Dendritic cell treated with granulocyte-macrophage colony-stimulating factor and Interleukin-4, amounts not matched to agents 40 ng/mL and 50 ng/mL, for 4 days (primary cell): ENCODE measurements around the gene MBOAT1.

Experiments
- H3K27ac Mint-ChIP-seq: one replicate; pipeline ENCODE4 v1.8.0; 2022; ENCODE audit warnings: mild to moderate bottlenecking, mixed read lengths
- H3K27me3 Mint-ChIP-seq: one replicate; pipeline ENCODE4 v1.8.0; 2022; ENCODE audit warnings: mild to moderate bottlenecking, mixed read lengths
- H3K36me3 Mint-ChIP-seq: one replicate; pipeline ENCODE4 v1.8.0; 2022; ENCODE audit warnings: low read depth, mixed read lengths
- H3K4me1 Mint-ChIP-seq: one replicate; pipeline ENCODE4 v1.8.0; 2022; ENCODE audit warnings: low read depth, mixed read lengths
- H3K4me3 Mint-ChIP-seq: one replicate; pipeline ENCODE4 v1.8.0; 2022; ENCODE audit warnings: mild to moderate bottlenecking, moderate library complexity, mixed read lengths
- H3K9me3 Mint-ChIP-seq: one replicate; pipeline ENCODE4 v1.8.0; 2022; ENCODE audit warnings: mixed read lengths
- intact Hi-C: fragments of 100-400 bp; cut with micrococcal nuclease; formaldehyde crosslinking; loops from one replicate; pipeline ENCODE4 v1.15.0; 2022

The MBOAT1 gene

DNA sequence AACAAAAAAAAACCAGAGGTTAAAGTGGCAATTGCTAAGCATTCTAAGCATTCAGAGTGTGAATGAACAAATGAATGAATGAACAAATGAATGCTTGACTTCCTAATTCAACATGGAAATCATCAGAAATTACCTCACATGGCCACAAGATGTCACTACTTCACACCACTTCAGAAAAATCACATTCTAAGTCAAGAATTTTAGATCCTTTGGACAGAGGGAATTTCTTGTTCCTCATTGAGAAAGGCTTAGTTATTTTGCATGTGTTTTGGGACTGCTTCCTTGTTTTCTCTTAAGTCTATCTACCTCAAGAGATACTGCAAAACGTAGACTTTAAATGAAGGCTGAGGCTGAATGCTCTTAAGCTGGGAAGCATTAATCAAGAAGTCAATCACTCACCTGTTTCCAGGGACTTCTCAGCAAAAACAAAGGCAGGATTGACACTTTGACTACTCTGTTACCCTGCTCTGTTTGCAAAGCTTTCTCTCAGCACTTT is 120.2 kb downstream of the MBOAT1 start:
- Mint-ChIP-seq H3K4me1 (no peaks in the 10 kb centered on the region), H3K4me3 (no peak overlapping the region), H3K9me3 (no peaks in the 10 kb centered on the region), H3K27ac (no peak overlapping the region), H3K27me3 (no peaks in the 10 kb centered on the region), H3K36me3 (no peaks in the 10 kb centered on the region)
- intact Hi-C loops = loop anchor here (2.0 to 5.0 kb wide), 3 partner anchors 35 to 435 kb away; no protein-coding TSS in a partner anchor

- H3K36me3 Mint-ChIP-seq = no peaks in the 10 kb centered on the region
- H3K27me3 Mint-ChIP-seq = no peaks in the 10 kb centered on the region
- H3K27ac Mint-ChIP-seq = no peak overlapping the region
- no peaks in the 10 kb centered on the region for H3K4me1 Mint-ChIP-seq
- H3K9me3 Mint-ChIP-seq = no peaks in the 10 kb centered on the region
- H3K4me3 Mint-ChIP-seq = no peak overlapping the region
- intact Hi-C loops = no loop called here
These were observed 125.3 kb downstream of the MBOAT1 start for GRCh38 chr6:20086992-20087391.

DNA sequence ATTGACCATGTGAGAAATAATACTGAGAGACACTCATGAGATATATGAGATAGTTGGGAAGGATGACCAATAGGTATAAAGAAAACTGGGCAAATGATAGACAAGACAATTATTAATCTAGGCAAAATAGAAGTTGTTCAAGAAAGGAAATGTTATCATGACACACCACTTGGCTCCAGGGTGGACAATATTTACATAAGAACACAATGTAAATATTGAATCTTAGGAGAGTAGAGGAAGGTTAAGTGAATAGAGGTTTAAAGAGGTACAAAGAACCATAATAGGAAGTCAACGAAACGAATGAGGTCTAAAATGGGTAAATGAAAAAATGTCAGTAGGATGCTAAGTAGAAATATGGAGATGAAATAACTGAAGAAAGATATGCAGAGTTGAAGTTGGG is 126.5 kb downstream of the MBOAT1 start:
- no peaks in the 10 kb centered on the region for H3K36me3 Mint-ChIP-seq
- no peaks in the 10 kb centered on the region for H3K27me3 Mint-ChIP-seq
- H3K27ac Mint-ChIP-seq = no peak overlapping the region
- no peaks in the 10 kb centered on the region for H3K9me3 Mint-ChIP-seq
- no peaks in the 10 kb centered on the region for H3K4me1 Mint-ChIP-seq
- intact Hi-C loops = no loop called here
- no peak overlapping the region for H3K4me3 Mint-ChIP-seq

DNA sequence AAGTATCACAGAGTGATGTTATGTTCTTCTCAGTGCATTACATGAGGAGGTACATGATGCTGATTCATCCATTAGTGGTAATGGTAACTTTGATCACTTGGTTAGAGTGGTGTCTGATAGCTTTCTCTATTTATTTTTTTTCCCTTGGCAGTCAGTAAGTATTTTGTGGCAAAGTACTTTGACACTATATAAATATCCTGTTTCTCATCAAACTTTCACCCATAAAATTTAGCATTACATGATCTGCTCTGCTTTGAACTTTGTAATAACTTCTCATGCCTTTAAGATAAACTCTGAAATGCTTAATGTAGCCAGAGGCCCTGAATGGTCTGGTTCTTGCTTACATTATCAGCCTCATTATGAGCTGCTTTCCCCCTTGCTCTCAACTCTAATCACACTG is 127.9 kb downstream of the MBOAT1 start:
- H3K27me3 Mint-ChIP-seq = no peaks in the 10 kb centered on the region
- H3K9me3 Mint-ChIP-seq = peaks cover 5% of the 10 kb centered on the region
- H3K4me3 Mint-ChIP-seq = no peak overlapping the region
- H3K27ac Mint-ChIP-seq = no peak overlapping the region
- H3K36me3 Mint-ChIP-seq = no peaks in the 10 kb centered on the region
- no peaks in the 10 kb centered on the region for H3K4me1 Mint-ChIP-seq
- intact Hi-C loops = no loop called here

GRCh38 chr6:20071998-20072397 is 140.3 kb downstream of the MBOAT1 start:
- intact Hi-C loops = no loop called here
- H3K9me3 Mint-ChIP-seq = peaks cover 42% of the 10 kb centered on the region
- no peaks in the 10 kb centered on the region for H3K4me1 Mint-ChIP-seq
- H3K36me3 Mint-ChIP-seq = no peaks in the 10 kb centered on the region
- H3K27ac Mint-ChIP-seq = no peak overlapping the region
- H3K27me3 Mint-ChIP-seq = peaks cover 5% of the 10 kb centered on the region
- no peak overlapping the region for H3K4me3 Mint-ChIP-seq

DNA sequence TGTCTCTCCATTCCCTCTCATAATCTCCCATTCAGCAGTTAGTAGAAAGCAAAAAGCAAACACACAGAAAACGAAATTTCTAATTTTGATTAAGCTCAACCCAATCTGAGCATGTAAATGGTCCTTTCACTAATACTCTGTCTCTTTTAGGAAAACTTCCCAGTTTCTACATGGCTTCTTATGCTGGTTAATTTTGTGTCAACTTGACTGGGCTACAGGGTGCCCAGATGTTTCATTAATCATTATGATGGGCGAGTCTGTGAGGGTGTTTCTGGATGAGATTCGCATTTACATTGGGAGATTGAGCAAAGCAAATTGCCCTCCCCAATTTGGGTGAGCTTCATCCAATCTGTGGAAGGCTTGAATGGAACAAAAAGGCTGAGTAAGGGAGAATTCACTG is 142.2 kb downstream of the MBOAT1 start:
- Mint-ChIP-seq H3K27ac (no peak overlapping the region), H3K27me3 (peaks cover 5% of the 10 kb centered on the region)
- intact Hi-C loops = no loop called here

DNA sequence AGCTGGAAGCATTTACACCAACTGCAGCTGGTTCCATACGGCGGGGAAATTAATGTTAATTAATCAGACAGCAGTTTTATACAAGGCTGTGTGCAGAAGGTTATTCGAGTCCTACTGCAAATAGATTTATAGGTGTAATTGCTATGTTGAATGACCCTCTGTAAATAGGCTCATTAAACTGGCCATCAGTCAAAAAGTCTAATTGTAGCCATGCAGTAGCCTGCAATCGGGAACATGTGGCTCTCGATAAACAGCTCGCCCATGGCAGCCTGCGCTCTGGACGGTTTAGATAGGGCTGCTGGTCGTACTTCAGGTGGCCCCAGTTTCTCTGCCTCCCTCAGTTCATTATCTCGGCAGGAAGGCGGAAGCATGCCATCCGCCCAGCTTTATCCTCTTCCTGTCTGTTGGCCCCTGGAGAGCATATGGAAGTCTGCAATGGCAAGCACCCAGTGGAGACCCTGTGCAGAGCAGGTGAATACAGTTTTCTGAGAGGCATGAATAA is 143.2 kb downstream of the MBOAT1 start:
- Mint-ChIP-seq H3K4me1 (no peaks in the 10 kb centered on the region), H3K27ac (no peak overlapping the region), H3K9me3 (peaks cover 13% of the 10 kb centered on the region), H3K27me3 (peaks cover 5% of the 10 kb centered on the region), H3K36me3 (no peaks in the 10 kb centered on the region), H3K4me3 (no peak overlapping the region)
- intact Hi-C loops = no loop called here

More for the DNA sequence above, 142.2 kb downstream of the MBOAT1 start:
- Mint-ChIP-seq H3K4me1 (no peaks in the 10 kb centered on the region), H3K36me3 (no peaks in the 10 kb centered on the region), H3K4me3 (no peak overlapping the region), H3K9me3 (peaks cover 23% of the 10 kb centered on the region)

GRCh38 chr6:20068421-20068988 is 143.8 kb downstream of the MBOAT1 start:
- Mint-ChIP-seq H3K36me3 (no peaks in the 10 kb centered on the region), H3K9me3 (peaks cover 11% of the 10 kb centered on the region), H3K27me3 (peaks cover 5% of the 10 kb centered on the region), H3K4me1 (no peaks in the 10 kb centered on the region), H3K27ac (no peak overlapping the region), H3K4me3 (no peak overlapping the region)
- intact Hi-C loops = no loop called here

GRCh38 chr6:20061952-20062351 is 150.3 kb downstream of the MBOAT1 start:
- Mint-ChIP-seq H3K4me3 (no peak overlapping the region), H3K36me3 (no peaks in the 10 kb centered on the region), H3K27ac (no peak overlapping the region), H3K4me1 (peaks cover 6% of the 10 kb centered on the region), H3K27me3 (no peaks in the 10 kb centered on the region), H3K9me3 (no peaks in the 10 kb centered on the region)
- intact Hi-C loops = no loop called here

GRCh38 chr6:20060252-20060651 is 152.0 kb downstream of the MBOAT1 start:
- H3K4me3 Mint-ChIP-seq = no peak overlapping the region
- H3K27me3 Mint-ChIP-seq = no peaks in the 10 kb centered on the region

GRCh38 chr6:20058912-20059311 is 153.4 kb downstream of the MBOAT1 start:
- Mint-ChIP-seq H3K4me1 (peaks cover 6% of the 10 kb centered on the region), H3K4me3 (no peak overlapping the region), H3K27ac (no peak overlapping the region), H3K9me3 (no peaks in the 10 kb centered on the region), H3K36me3 (no peaks in the 10 kb centered on the region), H3K27me3 (no peaks in the 10 kb centered on the region)
- intact Hi-C loops = loop anchor here (5.0 kb wide), 2 partner anchors 1462 to 1532 kb away; no protein-coding TSS in a partner anchor

More at GRCh38 chr6:20060252-20060651, 152.0 kb downstream of the MBOAT1 start:
- H3K27ac Mint-ChIP-seq = no peak overlapping the region
- intact Hi-C loops = no loop called here
- H3K9me3 Mint-ChIP-seq = no peaks in the 10 kb centered on the region
- peaks cover 6% of the 10 kb centered on the region for H3K4me1 Mint-ChIP-seq
- no peaks in the 10 kb centered on the region for H3K36me3 Mint-ChIP-seq

- Mint-ChIP-seq H3K36me3 (no peaks in the 10 kb centered on the region), H3K27me3 (no peaks in the 10 kb centered on the region), H3K4me3 (no peak overlapping the region), H3K4me1 (peaks cover 6% of the 10 kb centered on the region), H3K9me3 (no peaks in the 10 kb centered on the region), H3K27ac (no peak overlapping the region)
- intact Hi-C loops = loop anchor here (5.0 kb wide), 2 partner anchors 1461 to 1531 kb away; no protein-coding TSS in a partner anchor
These were observed 154.0 kb downstream of the MBOAT1 start for GRCh38 chr6:20058121-20058905.

GRCh38 chr6:20056350-20056992 is 155.8 kb downstream of the MBOAT1 start:
- H3K27me3 Mint-ChIP-seq = no peaks in the 10 kb centered on the region
- no peak overlapping the region for H3K4me3 Mint-ChIP-seq
- intact Hi-C loops = loop anchor here (5.0 kb wide), 2 partner anchors 1459 to 1529 kb away; no protein-coding TSS in a partner anchor
- peaks cover 6% of the 10 kb centered on the region for H3K4me1 Mint-ChIP-seq
- H3K27ac Mint-ChIP-seq = no peak overlapping the region
- no peaks in the 10 kb centered on the region for H3K36me3 Mint-ChIP-seq
- H3K9me3 Mint-ChIP-seq = no peaks in the 10 kb centered on the region

- H3K27ac Mint-ChIP-seq = no peak overlapping the region
- intact Hi-C loops = loop anchor here (5.0 kb wide), 2 partner anchors 1459 to 1529 kb away; no protein-coding TSS in a partner anchor
- no peaks in the 10 kb centered on the region for H3K36me3 Mint-ChIP-seq
- H3K4me3 Mint-ChIP-seq = no peak overlapping the region
- peaks cover 6% of the 10 kb centered on the region for H3K4me1 Mint-ChIP-seq
- H3K27me3 Mint-ChIP-seq = no peaks in the 10 kb centered on the region
- no peaks in the 10 kb centered on the region for H3K9me3 Mint-ChIP-seq
These were observed 156.4 kb downstream of the MBOAT1 start for GRCh38 chr6:20055916-20056315.
